Measurements from ENCODE around the gene CEP192. TPM values are rescaled to one million over a fixed set of nuclear protein-coding genes. Genes with fewer than 3 reads are reported as not detected.

The CEP192 gene
- total and polyA plus RNA-seq, 4 donors: 2.5 to 32.4 (median 10.9) TPM

GRCh38 chr18:12960853-12961397 is 30.2 kb upstream of the CEP192 start:
- H3K36me3 ChIP-seq (ENCODE audit: control insufficient read depth in 4 of 4, insufficient read depth in 3 of 4, low read depth in 1 of 4, low read length in 3 of 4): peaks cover 3 to 28% (median 20%) of the 10 kb centered on the region in 4 donors
- no peak for DNase-seq (ENCODE audit: low spot score)
- 83% methylated on average over 6 of the region's 6 CpGs for WGBS

GRCh38 chr18:12963069-12963468 is 28.1 kb upstream of the CEP192 start:
- peaks cover 3 to 24% (median 20%) of the 10 kb centered on the region in 4 donors for H3K36me3 ChIP-seq (ENCODE audit: control insufficient read depth in 4 of 4, insufficient read depth in 3 of 4, low read depth in 1 of 4, low read length in 3 of 4)
- WGBS: 94% methylated on average over 1 of the region's 1 CpG
- no peak overlapping the region for H3K9ac ChIP-seq (ENCODE audit: low read depth in 1 of 2, low read length in 2 of 2)
- no peaks in the 10 kb centered on the region for H3K27me3 ChIP-seq (ENCODE audit: control insufficient read depth in 4 of 4, insufficient read depth in 4 of 4, low read length in 3 of 4)
- peaks cover 0 to 3% (median 0%) of the 10 kb centered on the region in 4 donors for H3K4me1 ChIP-seq (ENCODE audit: control insufficient read depth in 4 of 4, insufficient read depth in 4 of 4, low read length in 3 of 4)
- no peaks in the 10 kb centered on the region for H3K9me3 ChIP-seq (ENCODE audit: control insufficient read depth in 4 of 4, low read length in 3 of 4)
- H3K27ac ChIP-seq (ENCODE audit: low read depth in 1 of 2, low read length in 2 of 2): no peak overlapping the region
- DNase-seq (ENCODE audit: low spot score): no peak
- no peak overlapping the region for H3K4me3 ChIP-seq (ENCODE audit: low read depth in 1 of 3, low read length in 3 of 3)
- TF ChIP-seq TAF1 (conservative IDR thresholded peaks at IDR 0.05): no peak
- TF ChIP-seq RXRA (IDR thresholded peaks at IDR 0.05): no peak
- TF ChIP-seq HNF4G (IDR thresholded peaks at IDR 0.05): no peak
- TF ChIP-seq EGR1 (IDR thresholded peaks at IDR 0.05; ENCODE audit: low read depth in 2 of 2): no peak
- TF ChIP-seq SP1 (IDR thresholded peaks at IDR 0.05): no peak
- TF ChIP-seq, protein P1, sequence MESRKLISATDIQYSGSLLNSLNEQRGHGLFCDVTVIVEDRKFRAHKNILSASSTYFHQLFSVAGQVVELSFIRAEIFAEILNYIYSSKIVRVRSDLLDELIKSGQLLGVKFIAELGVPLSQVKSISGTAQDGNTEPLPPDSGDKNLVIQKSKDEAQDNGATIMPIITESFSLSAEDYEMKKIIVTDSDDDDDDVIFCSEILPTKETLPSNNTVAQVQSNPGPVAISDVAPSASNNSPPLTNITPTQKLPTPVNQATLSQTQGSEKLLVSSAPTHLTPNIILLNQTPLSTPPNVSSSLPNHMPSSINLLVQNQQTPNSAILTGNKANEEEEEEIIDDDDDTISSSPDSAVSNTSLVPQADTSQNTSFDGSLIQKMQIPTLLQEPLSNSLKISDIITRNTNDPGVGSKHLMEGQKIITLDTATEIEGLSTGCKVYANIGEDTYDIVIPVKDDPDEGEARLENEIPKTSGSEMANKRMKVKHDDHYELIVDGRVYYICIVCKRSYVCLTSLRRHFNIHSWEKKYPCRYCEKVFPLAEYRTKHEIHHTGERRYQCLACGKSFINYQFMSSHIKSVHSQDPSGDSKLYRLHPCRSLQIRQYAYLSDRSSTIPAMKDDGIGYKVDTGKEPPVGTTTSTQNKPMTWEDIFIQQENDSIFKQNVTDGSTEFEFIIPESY (IDR thresholded peaks at IDR 0.05): no peak
- TF ChIP-seq, protein P2, sequence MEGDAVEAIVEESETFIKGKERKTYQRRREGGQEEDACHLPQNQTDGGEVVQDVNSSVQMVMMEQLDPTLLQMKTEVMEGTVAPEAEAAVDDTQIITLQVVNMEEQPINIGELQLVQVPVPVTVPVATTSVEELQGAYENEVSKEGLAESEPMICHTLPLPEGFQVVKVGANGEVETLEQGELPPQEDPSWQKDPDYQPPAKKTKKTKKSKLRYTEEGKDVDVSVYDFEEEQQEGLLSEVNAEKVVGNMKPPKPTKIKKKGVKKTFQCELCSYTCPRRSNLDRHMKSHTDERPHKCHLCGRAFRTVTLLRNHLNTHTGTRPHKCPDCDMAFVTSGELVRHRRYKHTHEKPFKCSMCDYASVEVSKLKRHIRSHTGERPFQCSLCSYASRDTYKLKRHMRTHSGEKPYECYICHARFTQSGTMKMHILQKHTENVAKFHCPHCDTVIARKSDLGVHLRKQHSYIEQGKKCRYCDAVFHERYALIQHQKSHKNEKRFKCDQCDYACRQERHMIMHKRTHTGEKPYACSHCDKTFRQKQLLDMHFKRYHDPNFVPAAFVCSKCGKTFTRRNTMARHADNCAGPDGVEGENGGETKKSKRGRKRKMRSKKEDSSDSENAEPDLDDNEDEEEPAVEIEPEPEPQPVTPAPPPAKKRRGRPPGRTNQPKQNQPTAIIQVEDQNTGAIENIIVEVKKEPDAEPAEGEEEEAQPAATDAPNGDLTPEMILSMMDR (IDR thresholded peaks at IDR 0.05; ENCODE audit: low read depth, low read length, missing input control): no peak
- no peak for TF ChIP-seq JUND (IDR thresholded peaks at IDR 0.05)
- no peak for TF ChIP-seq FOXA2 (IDR thresholded peaks at IDR 0.05)

More at GRCh38 chr18:12960853-12961397, 30.2 kb upstream of the CEP192 start:
- H3K9me3 ChIP-seq (ENCODE audit: control insufficient read depth in 4 of 4, low read length in 3 of 4): no peaks in the 10 kb centered on the region
- H3K27ac ChIP-seq (ENCODE audit: low read depth in 1 of 2, low read length in 2 of 2): no peak overlapping the region
- TF ChIP-seq, protein P3, sequence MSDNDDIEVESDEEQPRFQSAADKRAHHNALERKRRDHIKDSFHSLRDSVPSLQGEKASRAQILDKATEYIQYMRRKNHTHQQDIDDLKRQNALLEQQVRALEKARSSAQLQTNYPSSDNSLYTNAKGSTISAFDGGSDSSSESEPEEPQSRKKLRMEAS (IDR thresholded peaks at IDR 0.05): no peak
- TF ChIP-seq REST (IDR thresholded peaks at IDR 0.05): no peak
- no peak for TF ChIP-seq SP1 (IDR thresholded peaks at IDR 0.05)
- no peak for TF ChIP-seq RXRA (IDR thresholded peaks at IDR 0.05)
- no peak for TF ChIP-seq GABPA (IDR thresholded peaks at IDR 0.05 in 1 of 2, conservative IDR thresholded peaks at IDR 0.05 in 1 of 2)
- TF ChIP-seq HNF4A (conservative IDR thresholded peaks at IDR 0.05): no peak
- TF ChIP-seq FOXA2 (IDR thresholded peaks at IDR 0.05): no peak
- no peak for TF ChIP-seq HNF4G (IDR thresholded peaks at IDR 0.05)
- TF ChIP-seq FOXA1 (IDR thresholded peaks at IDR 0.05): no peak
- TF ChIP-seq TAF1 (conservative IDR thresholded peaks at IDR 0.05): no peak
- no peak for TF ChIP-seq NR2F2 (IDR thresholded peaks at IDR 0.05)
- no peak for TF ChIP-seq ATF3 (IDR thresholded peaks at IDR 0.05)
- TF ChIP-seq, protein P1 (IDR thresholded peaks at IDR 0.05): no peak
- TF ChIP-seq YY1 (IDR thresholded peaks at IDR 0.05): no peak
- no peak for TF ChIP-seq EGR1 (IDR thresholded peaks at IDR 0.05; ENCODE audit: low read depth in 2 of 2)
- TF ChIP-seq RAD21 (IDR thresholded peaks at IDR 0.05): no peak
- TF ChIP-seq JUND (IDR thresholded peaks at IDR 0.05): no peak
- no peaks in the 10 kb centered on the region for H3K27me3 ChIP-seq (ENCODE audit: control insufficient read depth in 4 of 4, insufficient read depth in 4 of 4, low read length in 3 of 4)
- no peak overlapping the region for H3K4me3 ChIP-seq (ENCODE audit: low read depth in 1 of 3, low read length in 3 of 3)
- H3K9ac ChIP-seq (ENCODE audit: low read depth in 1 of 2, low read length in 2 of 2): no peak overlapping the region
- peaks cover 0 to 3% (median 0%) of the 10 kb centered on the region in 4 donors for H3K4me1 ChIP-seq (ENCODE audit: control insufficient read depth in 4 of 4, insufficient read depth in 4 of 4, low read length in 3 of 4)

Measured in liver (tissue), 9 donors.